GM12873 (cell line): ENCODE results near the gene TMEM120B.

Experiments
- CTCF ChIP-seq: IDR thresholded peaks from 2 replicates; pipeline ENCODE4 v1.5.1; 2012; ENCODE audit warnings: low read depth, mild to moderate bottlenecking, moderate library complexity, low read length, control low read depth; ENCODE audit not compliant: insufficient read depth; ENCODE audit errors: missing control alignments

TMEM120B gene

DNA sequence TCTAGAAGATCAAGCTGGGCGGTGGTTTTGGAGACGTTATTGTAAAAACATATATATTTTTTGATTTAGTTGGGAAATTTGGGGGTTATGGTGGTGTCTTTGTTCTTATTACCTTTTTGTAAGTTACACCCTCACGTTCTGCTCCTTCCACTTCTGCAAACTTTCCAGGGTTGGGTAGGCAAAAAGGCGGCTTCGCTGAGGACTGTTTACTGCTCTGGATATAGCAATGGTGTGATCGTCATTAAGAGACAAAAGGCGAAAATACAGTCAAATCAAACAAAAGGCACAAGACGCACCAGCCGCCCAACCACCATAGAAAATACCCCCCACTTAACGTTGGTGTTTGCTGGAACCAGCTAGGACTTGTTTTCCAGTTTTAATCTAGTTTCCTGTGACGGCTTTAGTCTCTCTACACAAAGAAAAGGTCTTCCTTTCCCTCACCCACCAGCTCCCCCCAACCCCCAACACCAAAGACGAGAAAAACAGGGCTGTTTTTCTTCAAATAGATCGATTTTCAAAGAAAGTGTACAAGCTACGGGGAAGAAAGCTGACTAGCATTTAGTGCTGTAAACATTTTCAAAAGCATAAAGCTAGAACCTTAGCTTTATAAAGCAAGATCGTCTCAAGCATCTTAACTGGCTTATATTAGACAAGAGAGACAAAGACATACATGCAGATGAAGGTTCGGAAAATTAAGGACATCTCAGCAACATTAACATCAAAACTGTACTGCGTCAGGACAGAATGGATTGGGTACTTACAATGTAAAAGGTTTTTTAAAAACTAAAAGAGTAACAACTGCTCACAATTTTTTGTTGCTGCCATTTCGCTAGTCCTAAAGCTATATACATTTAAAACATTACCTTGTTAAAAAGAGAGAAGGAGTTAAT lies 89.3 kb downstream of the TMEM120B start:
- no peak for TF ChIP-seq CTCF

DNA sequence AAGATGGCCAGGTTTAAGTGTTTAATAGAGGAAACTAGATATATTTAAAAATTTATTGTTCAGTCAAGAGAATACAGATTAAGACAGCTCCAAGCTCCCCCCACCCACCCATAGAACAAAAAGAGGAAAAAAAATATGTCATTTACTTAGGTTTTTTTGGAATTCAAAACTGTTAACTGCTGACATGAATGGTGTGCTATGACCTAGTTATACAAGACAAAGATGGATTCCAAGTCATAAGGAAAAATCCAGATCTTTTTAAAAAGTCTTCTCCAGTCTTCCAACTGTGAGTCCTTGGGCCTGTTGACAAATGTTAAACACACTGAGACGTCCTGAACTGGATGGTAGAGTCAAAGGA lies 89.9 kb downstream of the TMEM120B start:
- TF ChIP-seq CTCF = no peak

- no peak for TF ChIP-seq CTCF
Measured at GRCh38 chr12:121802843-121803698, 90.5 kb downstream of the TMEM120B start.

- TF ChIP-seq CTCF = no peak
Measured at GRCh38 chr12:121803861-121804416, 91.4 kb downstream of the TMEM120B start, which contains the start of gene SETD1B. Gene SETD1B, plus strand, starts transcription at chr12:121804009. Its CDS starts 729 bp downstream, at chr12:121804738.

DNA sequence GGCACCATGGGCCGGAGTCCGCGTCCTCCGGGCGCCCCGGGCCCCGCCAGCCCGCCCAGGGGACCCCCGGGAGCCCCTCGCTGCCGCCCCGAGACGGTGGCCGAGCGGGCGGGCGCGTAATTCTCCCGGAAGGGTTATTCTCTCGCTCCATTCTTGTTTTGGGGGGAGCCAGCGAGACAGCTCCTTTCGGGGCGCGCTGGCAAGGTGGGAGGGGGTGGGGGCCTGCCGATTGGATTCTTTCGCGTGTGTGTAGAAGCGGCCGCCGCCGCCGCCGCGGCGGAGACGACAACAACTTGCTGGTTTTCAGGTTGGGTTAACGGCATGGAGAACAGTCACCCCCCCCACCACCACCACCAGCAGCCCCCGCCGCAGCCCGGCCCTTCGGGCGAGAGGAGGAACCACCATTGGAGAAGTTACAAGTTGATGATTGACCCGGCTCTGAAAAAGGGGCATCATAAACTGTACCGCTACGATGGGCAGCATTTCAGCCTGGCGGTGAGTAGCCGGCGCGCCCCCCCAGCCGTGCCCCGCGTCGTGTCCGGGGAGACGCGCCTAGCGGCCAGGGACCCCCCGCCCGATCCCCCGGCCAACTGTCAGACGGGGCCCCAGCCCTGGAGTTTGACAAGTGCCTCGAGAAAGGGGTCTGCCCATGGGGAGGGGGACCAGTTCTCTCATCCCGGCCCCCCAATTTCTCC lies 92.0 kb downstream of the TMEM120B start:
- no peak for TF ChIP-seq CTCF

DNA sequence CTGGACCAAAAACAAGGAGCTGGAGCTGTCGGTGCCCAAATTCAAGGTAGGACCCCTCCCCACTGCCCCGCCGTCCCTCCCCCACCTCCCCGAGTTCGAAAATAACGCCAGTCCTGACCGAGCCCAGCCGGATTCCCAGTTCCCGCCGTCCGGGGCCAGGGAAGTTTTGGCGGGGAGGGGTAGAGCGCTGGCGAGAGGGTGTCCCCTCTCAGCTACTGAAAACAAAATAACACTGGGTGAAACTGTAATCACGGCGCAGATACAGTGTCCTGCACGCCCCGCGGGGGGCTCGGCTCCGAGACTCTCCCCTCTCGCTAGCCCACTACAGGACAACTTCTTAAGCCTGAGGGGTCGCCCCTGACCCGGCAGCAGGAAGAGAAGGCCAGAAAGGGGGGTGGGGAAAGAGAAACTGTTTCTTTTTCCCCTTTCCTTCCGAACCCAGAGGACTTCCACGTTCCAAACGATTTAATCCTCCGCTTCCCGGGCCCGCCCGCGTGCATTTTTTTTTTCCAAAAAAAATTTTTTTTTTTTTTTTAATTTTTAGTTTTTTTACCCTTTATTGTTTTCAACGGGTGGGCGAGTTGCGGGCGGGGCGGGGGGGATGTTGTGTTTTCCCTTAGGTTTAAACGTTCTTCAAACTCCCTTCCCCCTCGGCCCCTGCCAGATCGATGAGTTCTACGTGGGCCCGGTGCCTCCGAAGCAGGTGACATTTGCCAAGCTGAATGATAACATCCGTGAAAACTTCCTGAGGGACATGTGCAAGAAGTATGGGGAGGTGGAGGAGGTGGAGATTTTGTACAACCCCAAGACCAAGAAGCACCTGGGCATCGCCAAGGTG lies 92.8 kb downstream of the TMEM120B start:
- TF ChIP-seq CTCF = no peak
